Mammary epithelial cell (primary cell): Measurements from ENCODE around the gene SLC1A1.

Experiments used
- CTCF ChIP-seq, 2 donors: IDR thresholded peaks in 1 of 2; conservative IDR thresholded peaks in 1 of 2; 2 replicates each; pipeline ENCODE4 v1.5.1; 2011 to 2012; ENCODE audit warnings: inconsistent platforms in 2 of 2, low read length in 2 of 2, mild to moderate bottlenecking in 2 of 2, control low read depth in 1 of 2, low read depth in 1 of 2; ENCODE audit not compliant: insufficient read depth in 1 of 2; ENCODE audit errors: extremely low read depth in 1 of 2
- EZH2 ChIP-seq: IDR thresholded peaks from 2 replicates; pipeline ENCODE4 v1.6.1; 2012; ENCODE audit warnings: low read length, inconsistent platforms, borderline replicate concordance

DNA sequence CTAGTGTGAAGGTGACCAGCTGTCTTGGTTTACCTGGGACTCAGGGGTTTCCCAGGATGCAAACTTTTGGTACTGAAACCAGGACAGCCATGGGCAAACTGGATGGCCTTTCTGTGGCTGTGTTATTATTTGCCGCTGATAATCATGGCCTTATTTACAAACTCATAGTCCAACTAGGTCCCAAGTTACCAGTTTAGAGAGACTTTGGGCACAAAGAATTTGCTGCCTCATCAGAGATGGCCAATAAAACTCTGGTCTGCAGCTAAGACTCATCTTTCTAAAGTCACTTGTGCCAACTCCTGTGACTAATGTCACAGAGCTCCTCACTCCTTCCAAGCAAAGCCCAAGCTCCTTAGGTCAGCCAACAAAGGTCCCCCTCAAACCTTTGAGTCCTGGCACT, 124.4 kb downstream of the SLC1A1 start:
- TF ChIP-seq EZH2 = no peak
- TF ChIP-seq CTCF (conservative IDR thresholded peaks at IDR 0.05 in 1 of 2, IDR thresholded peaks at IDR 0.05 in 1 of 2; ENCODE audit: extremely low read depth in 1 of 2, insufficient read depth in 1 of 2, low read depth in 1 of 2, low read length in 2 of 2) = no peak
